H9 (cell line): ENCODE data around the gene GPN3. TPM values are rescaled to one million over a fixed set of nuclear protein-coding genes. Genes with fewer than 3 reads are reported as not detected.

Source experiments
- DNase-seq: peaks from one replicate; pipeline ENCODE4 v3.0.0-alpha.2; 2017
- H2AFZ ChIP-seq: one replicate; pipeline ENCODE4 v1.6.1; 2013; ENCODE audit warnings: mild to moderate bottlenecking, low read length, control low read depth, moderate library complexity
- H2AK5ac ChIP-seq: 2 replicates; pipeline ENCODE4 v1.6.1; 2013; ENCODE audit warnings: low read length, control low read depth, mixed read lengths; ENCODE audit not compliant: insufficient read length
- H2BK120ac ChIP-seq: one replicate; pipeline ENCODE4 v1.6.1; 2013; ENCODE audit warnings: low read depth, mild to moderate bottlenecking, low read length, control low read depth, inconsistent platforms; ENCODE audit not compliant: poor library complexity, severe bottlenecking
- H2BK12ac ChIP-seq: 2 replicates; pipeline ENCODE4 v1.6.1; 2013; ENCODE audit warnings: low read length, control low read depth, mixed read lengths, low read depth; ENCODE audit not compliant: insufficient read length
- H2BK15ac ChIP-seq: 2 replicates; pipeline ENCODE4 v1.6.1; 2013; ENCODE audit warnings: low read depth, low read length, control low read depth
- H2BK20ac ChIP-seq: one replicate; pipeline ENCODE4 v1.6.1; 2013; ENCODE audit warnings: low read depth, mild to moderate bottlenecking, low read length, control low read depth, inconsistent platforms; ENCODE audit not compliant: poor library complexity, severe bottlenecking
- H2BK5ac ChIP-seq: 2 replicates; pipeline ENCODE4 v1.6.1; 2013; ENCODE audit warnings: low read length, control low read depth, mixed read lengths; ENCODE audit not compliant: insufficient read length
- H3K14ac ChIP-seq: 2 replicates; pipeline ENCODE4 v1.6.1; 2013; ENCODE audit warnings: low read length, control low read depth; ENCODE audit not compliant: insufficient read depth
- H3K18ac ChIP-seq: 2 replicates; pipeline ENCODE4 v1.6.1; 2013; ENCODE audit warnings: low read depth, mild to moderate bottlenecking, mixed read lengths, low read length, control low read depth; ENCODE audit not compliant: insufficient read length
- H3K23ac ChIP-seq: 2 replicates; pipeline ENCODE4 v1.6.1; 2013; ENCODE audit warnings: low read length, control low read depth, mixed read lengths, low read depth; ENCODE audit not compliant: insufficient read length
- H3K23me2 ChIP-seq: 2 replicates; pipeline ENCODE4 v1.6.1; 2013; ENCODE audit warnings: low read depth, mild to moderate bottlenecking, mixed read lengths, low read length, control low read depth; ENCODE audit not compliant: insufficient read length, poor library complexity, severe bottlenecking
- H3K27ac ChIP-seq: 2 replicates; pipeline ENCODE4 v1.5.1; 2013; ENCODE audit warnings: low read length, control low read depth, mixed read lengths, low read depth; ENCODE audit not compliant: insufficient read length
- H3K27me3 ChIP-seq: 2 replicates; pipeline ENCODE4 v1.6.1; 2013; ENCODE audit warnings: low read length, control low read depth, inconsistent platforms; ENCODE audit not compliant: insufficient read depth
- H3K4ac ChIP-seq: 2 replicates; pipeline ENCODE4 v1.6.1; 2013; ENCODE audit warnings: low read depth, mild to moderate bottlenecking, control low read depth, inconsistent platforms, low read length, moderate library complexity
- H3K4me1 ChIP-seq: 2 replicates; pipeline ENCODE4 v1.6.1; 2013; ENCODE audit warnings: low read length, control low read depth, inconsistent platforms; ENCODE audit not compliant: insufficient read depth
- H3K4me2 ChIP-seq: 2 replicates; pipeline ENCODE4 v1.6.1; 2013; ENCODE audit warnings: low read length, control low read depth, mixed read lengths; ENCODE audit not compliant: insufficient read length, insufficient read depth
- H3K56ac ChIP-seq: 2 replicates; pipeline ENCODE4 v1.6.1; 2013; ENCODE audit warnings: low read depth, mild to moderate bottlenecking, mixed read lengths, low read length, control low read depth; ENCODE audit not compliant: insufficient read length
- H3K79me1 ChIP-seq: 2 replicates; pipeline ENCODE4 v1.6.1; 2013; ENCODE audit warnings: low read depth, mild to moderate bottlenecking, moderate library complexity, low read length, control low read depth, inconsistent platforms; ENCODE audit not compliant: insufficient read depth, poor library complexity, severe bottlenecking
- H3K79me2 ChIP-seq: 2 replicates; pipeline ENCODE4 v1.6.1; 2013; ENCODE audit warnings: low read length, control low read depth, inconsistent platforms; ENCODE audit not compliant: insufficient read depth
- H3K9ac ChIP-seq: 2 replicates; pipeline ENCODE4 v1.6.1; 2013; ENCODE audit warnings: low read length, control low read depth, mixed read lengths; ENCODE audit not compliant: insufficient read length; ENCODE audit errors: extremely low read depth
- H3K9me3 ChIP-seq: one replicate; pipeline ENCODE4 v1.6.1; 2013; ENCODE audit warnings: low read depth, low read length, inconsistent platforms; ENCODE audit not compliant: control insufficient read depth
- H3T11ph ChIP-seq: one replicate; pipeline ENCODE4 v1.6.1; 2013; ENCODE audit warnings: mild to moderate bottlenecking, low read length, control low read depth, inconsistent platforms
- H4K20me1 ChIP-seq: one replicate; pipeline ENCODE4 v1.6.1; 2013; ENCODE audit not compliant: control insufficient read depth, insufficient read length, insufficient read depth
- H4K5ac ChIP-seq: 2 replicates; pipeline ENCODE4 v1.6.1; 2013; ENCODE audit warnings: low read depth, mild to moderate bottlenecking, mixed read lengths, low read length, control low read depth; ENCODE audit not compliant: insufficient read length
- H4K8ac ChIP-seq: replicated peaks from 2 replicates; pipeline ENCODE4 v1.6.1; 2013; ENCODE audit warnings: low read length, control low read depth, mixed read lengths, low read depth; ENCODE audit not compliant: insufficient read length
- H4K91ac ChIP-seq: 2 replicates; pipeline ENCODE4 v1.6.1; 2013; ENCODE audit warnings: low read depth, mild to moderate bottlenecking, moderate library complexity, mixed read lengths, low read length, control low read depth; ENCODE audit not compliant: insufficient read length
- H3K27ac Mint-ChIP-seq, 3 experiments: 2 replicates in 2 of 3; 3 replicates in 1 of 3; pipeline ENCODE4 v1.8.0; 2020 to 2021; ENCODE audit warnings: mixed read lengths in 3 of 3, mild to moderate bottlenecking in 1 of 3, moderate library complexity in 1 of 3
- H3K27me3 Mint-ChIP-seq: 2 replicates; pipeline ENCODE4 v1.8.0; 2021; ENCODE audit warnings: low read depth, mild to moderate bottlenecking, moderate library complexity, mixed read lengths
- H3K36me3 Mint-ChIP-seq, 3 experiments: 2 replicates in 2 of 3; 3 replicates in 1 of 3; pipeline ENCODE4 v1.8.0; 2020 to 2021; ENCODE audit warnings: low read depth in 3 of 3, mixed read lengths in 3 of 3; ENCODE audit not compliant: insufficient read depth in 1 of 3
- H3K4me1 Mint-ChIP-seq, 2 experiments: 2 replicates each; pipeline ENCODE4 v1.8.0; 2020; ENCODE audit warnings: mixed read lengths in 2 of 2
- H3K4me3 Mint-ChIP-seq, 2 experiments: 2 replicates in 1 of 2; 3 replicates in 1 of 2; pipeline ENCODE4 v1.8.0; 2020 to 2021; ENCODE audit warnings: mild to moderate bottlenecking in 2 of 2, mixed read lengths in 2 of 2, moderate library complexity in 1 of 2
- H3K9me3 Mint-ChIP-seq, 2 experiments: 2 replicates in 1 of 2; 3 replicates in 1 of 2; pipeline ENCODE4 v1.8.0; 2020; ENCODE audit warnings: mild to moderate bottlenecking in 2 of 2, mixed read lengths in 2 of 2, moderate library complexity in 1 of 2
- WGBS: extraction: QIAGEN DNeasy Blood & Tissue Kit; methylation state at CpG from one replicate; pipeline ENCODE4 v1.1.7; 2013; ENCODE audit warnings: missing lambda C conversion rate, low lambda C conversion rate, mixed read lengths; ENCODE audit not compliant: insufficient read length; ENCODE audit errors: extremely low coverage; 5-methylcytosine and 5-hydroxymethylcytosine counted together
- total RNA-seq: library from RNA; stranded (reverse); gene quantifications from 2 replicates; pipeline ENCODE4 v1.2.1, GENCODE V29; 2021
- TF ChIP-seq, protein P1 (sequence below): fragments of 200-600 bp; sonication (generic); conservative IDR thresholded peaks from 3 replicates; pipeline ENCODE4 v1.8.0; 2021; ENCODE audit warnings: antibody characterized with exemption, mild to moderate bottlenecking

GPN3 gene
- total RNA-seq, 1 experiment from 2014 or later: 45.3 TPM

GRCh38 chr12:110458756-110459155 lies 9.3 kb downstream of the GPN3 start:
- WGBS: no CpG with 5 or more reads among the region's 4 CpGs

More at GRCh38 chr12:110458756-110459155, 9.3 kb downstream of the GPN3 start:
- Histone ChIP-seq H4K8ac (no peak overlapping the region), H4K5ac (no peak overlapping the region), H2BK120ac (no peak overlapping the region), H3K4me2 (no peak overlapping the region), H3K79me2 (no peaks in the 10 kb centered on the region), H3K4me1 (no peaks in the 10 kb centered on the region), H2AK5ac (no peak overlapping the region), H3K79me1 (no peaks in the 10 kb centered on the region), H3T11ph (no peak overlapping the region), H3K14ac (no peak overlapping the region), H4K20me1 (no peaks in the 10 kb centered on the region), H3K4ac (no peak overlapping the region), H2BK12ac (no peak overlapping the region), H4K91ac (no peak overlapping the region), H3K23ac (no peak overlapping the region), H3K18ac (no peak overlapping the region), H3K23me2 (no peaks in the 10 kb centered on the region), H3K56ac (no peak overlapping the region), H3K9ac (no peak overlapping the region), H3K9me3 (no peaks in the 10 kb centered on the region), H2BK15ac (no peak overlapping the region), H2BK20ac (no peak overlapping the region), H2BK5ac (no peak overlapping the region), H3K27me3 (no peaks in the 10 kb centered on the region), H3K27ac (no peak overlapping the region), H2AFZ (no peak overlapping the region)
- H3K27me3 Mint-ChIP-seq: no peaks in the 10 kb centered on the region
- H3K4me1 Mint-ChIP-seq: no peaks in the 10 kb centered on the region
- no peak overlapping the region for H3K4me3 Mint-ChIP-seq
- no peak overlapping the region; a peak in 1 of 7 replicates for H3K27ac Mint-ChIP-seq
- TF ChIP-seq, protein P1, sequence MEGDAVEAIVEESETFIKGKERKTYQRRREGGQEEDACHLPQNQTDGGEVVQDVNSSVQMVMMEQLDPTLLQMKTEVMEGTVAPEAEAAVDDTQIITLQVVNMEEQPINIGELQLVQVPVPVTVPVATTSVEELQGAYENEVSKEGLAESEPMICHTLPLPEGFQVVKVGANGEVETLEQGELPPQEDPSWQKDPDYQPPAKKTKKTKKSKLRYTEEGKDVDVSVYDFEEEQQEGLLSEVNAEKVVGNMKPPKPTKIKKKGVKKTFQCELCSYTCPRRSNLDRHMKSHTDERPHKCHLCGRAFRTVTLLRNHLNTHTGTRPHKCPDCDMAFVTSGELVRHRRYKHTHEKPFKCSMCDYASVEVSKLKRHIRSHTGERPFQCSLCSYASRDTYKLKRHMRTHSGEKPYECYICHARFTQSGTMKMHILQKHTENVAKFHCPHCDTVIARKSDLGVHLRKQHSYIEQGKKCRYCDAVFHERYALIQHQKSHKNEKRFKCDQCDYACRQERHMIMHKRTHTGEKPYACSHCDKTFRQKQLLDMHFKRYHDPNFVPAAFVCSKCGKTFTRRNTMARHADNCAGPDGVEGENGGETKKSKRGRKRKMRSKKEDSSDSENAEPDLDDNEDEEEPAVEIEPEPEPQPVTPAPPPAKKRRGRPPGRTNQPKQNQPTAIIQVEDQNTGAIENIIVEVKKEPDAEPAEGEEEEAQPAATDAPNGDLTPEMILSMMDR: no peak
- no peaks in the 10 kb centered on the region for H3K9me3 Mint-ChIP-seq
- peaks cover 29 to 65% (median 52%) of the 10 kb centered on the region in 3 experiments; a peak in 6 of 7 replicates for H3K36me3 Mint-ChIP-seq
- no peak for DNase-seq
